ENCODE measurements around the gene MYO9B. TPM values are rescaled to one million over a fixed set of nuclear protein-coding genes. Genes with fewer than 3 reads are reported as not detected.
"Not testable (repeated sequence)": the region's sequence is repeated elsewhere in the genome, so short reads cannot be mapped to it uniquely, and the experiment has no call there.

MYO9B gene
- total RNA-seq, 1 donor from 2014 or later = 83.8 TPM

DNA sequence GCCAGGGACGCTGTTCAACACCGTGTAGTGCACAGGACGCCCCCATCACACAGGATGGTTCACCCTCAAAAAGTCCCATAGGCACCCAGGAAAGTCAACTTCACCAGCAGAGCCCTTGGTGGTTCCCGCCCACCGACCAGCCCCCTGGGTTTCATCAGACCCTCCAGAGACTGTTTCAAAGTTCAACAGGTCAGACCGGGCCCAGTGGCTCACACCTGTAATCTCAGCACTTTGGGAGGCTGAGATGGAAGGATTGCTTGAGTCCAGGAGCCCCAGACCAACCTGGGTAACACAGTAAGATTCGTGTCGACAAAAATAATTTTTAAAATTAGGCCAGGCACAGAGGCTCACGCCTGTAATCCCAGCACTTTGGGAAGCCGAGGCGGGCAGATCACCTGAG lies 61.0 kb downstream of the MYO9B start:
- DNase-seq (ENCODE audit: extremely low spot score, unreplicated experiment) = no peak
- H3K36me3 Mint-ChIP-seq = peaks cover 4% of the 10 kb centered on the region
- H3K4me1 Mint-ChIP-seq (ENCODE audit: unreplicated experiment) = peaks cover 18% of the 10 kb centered on the region
- H3K9me3 Mint-ChIP-seq = no peaks in the 10 kb centered on the region
- TF ChIP-seq, protein P1, sequence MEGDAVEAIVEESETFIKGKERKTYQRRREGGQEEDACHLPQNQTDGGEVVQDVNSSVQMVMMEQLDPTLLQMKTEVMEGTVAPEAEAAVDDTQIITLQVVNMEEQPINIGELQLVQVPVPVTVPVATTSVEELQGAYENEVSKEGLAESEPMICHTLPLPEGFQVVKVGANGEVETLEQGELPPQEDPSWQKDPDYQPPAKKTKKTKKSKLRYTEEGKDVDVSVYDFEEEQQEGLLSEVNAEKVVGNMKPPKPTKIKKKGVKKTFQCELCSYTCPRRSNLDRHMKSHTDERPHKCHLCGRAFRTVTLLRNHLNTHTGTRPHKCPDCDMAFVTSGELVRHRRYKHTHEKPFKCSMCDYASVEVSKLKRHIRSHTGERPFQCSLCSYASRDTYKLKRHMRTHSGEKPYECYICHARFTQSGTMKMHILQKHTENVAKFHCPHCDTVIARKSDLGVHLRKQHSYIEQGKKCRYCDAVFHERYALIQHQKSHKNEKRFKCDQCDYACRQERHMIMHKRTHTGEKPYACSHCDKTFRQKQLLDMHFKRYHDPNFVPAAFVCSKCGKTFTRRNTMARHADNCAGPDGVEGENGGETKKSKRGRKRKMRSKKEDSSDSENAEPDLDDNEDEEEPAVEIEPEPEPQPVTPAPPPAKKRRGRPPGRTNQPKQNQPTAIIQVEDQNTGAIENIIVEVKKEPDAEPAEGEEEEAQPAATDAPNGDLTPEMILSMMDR (conservative IDR thresholded peaks at IDR 0.05) = no peak
- H3K27me3 Mint-ChIP-seq = no peaks in the 10 kb centered on the region
- peak overlapping the region; percentile 95 for H3K27ac Mint-ChIP-seq
- H3K4me3 Mint-ChIP-seq = no peak overlapping the region

DNA sequence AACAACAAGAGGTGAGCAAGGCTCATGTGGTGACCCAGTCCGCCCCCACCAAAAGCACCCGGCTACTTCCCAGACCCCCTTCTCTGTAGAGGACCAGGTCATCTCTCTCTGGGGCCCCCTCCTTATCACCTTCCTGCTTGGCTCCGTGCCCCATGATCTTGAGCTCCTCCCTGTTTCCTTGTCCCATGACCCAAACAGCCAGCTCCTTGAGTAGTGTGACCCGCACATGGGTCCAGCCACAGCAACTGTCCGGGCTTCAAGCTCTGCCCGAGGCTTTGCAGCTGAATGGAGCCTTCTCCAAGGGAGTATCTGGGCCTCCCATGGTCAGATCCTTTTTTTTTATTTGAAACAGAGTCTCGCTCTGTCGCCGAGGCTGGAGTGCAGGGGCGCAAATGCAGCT lies 61.8 kb downstream of the MYO9B start:
- Mint-ChIP-seq H3K4me1 (ENCODE audit: unreplicated experiment) (peaks cover 18% of the 10 kb centered on the region), H3K36me3 (peaks cover 4% of the 10 kb centered on the region), H3K9me3 (no peaks in the 10 kb centered on the region), H3K27me3 (no peaks in the 10 kb centered on the region), H3K27ac (no peak overlapping the region), H3K4me3 (no peak overlapping the region)
- DNase-seq (ENCODE audit: extremely low spot score, unreplicated experiment) = no peak
- TF ChIP-seq, protein P1 (conservative IDR thresholded peaks at IDR 0.05) = no peak

DNA sequence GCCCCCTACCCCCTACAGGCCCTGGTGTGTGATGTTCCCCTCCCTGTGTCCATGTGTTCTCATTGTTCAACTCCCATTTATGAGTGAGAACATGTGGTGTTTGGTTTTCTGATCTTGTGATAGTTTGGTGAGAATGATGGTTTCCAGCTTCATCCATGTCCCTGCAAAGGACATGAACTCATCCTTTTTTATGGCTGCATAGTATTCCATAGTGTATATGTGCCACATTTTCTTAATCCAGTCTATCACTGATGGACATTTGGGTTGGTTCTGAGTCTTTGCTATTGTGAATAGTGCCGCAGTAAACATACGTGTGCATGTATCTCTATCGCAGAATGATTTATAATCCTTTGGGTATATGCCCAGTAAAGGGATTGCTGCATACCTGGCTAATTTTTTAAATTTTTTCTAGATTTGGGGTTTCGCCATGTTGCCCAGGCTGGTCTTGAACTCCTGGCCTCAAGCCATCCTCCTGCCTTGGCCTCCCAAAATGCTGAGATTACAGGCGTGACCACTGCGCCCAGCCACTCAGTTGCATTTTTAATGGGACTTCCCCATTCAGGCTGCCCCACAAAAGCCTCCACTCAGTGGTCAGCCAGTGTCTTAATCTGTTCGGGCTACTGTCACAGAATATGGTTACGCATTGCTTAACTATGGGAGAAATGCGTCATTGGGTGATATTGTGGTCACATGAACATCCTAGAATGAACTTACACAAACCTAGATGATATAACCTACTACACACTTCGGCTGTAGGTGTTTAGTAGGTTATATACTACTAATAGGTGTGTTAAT lies 62.7 kb downstream of the MYO9B start:
- H3K4me1 Mint-ChIP-seq (ENCODE audit: unreplicated experiment) = peaks cover 18% of the 10 kb centered on the region
- H3K36me3 Mint-ChIP-seq; H3K27me3 Mint-ChIP-seq; DNase-seq (ENCODE audit: extremely low spot score, unreplicated experiment); H3K9me3 Mint-ChIP-seq; H3K4me3 Mint-ChIP-seq; H3K27ac Mint-ChIP-seq: not testable (repeated sequence)

DNA sequence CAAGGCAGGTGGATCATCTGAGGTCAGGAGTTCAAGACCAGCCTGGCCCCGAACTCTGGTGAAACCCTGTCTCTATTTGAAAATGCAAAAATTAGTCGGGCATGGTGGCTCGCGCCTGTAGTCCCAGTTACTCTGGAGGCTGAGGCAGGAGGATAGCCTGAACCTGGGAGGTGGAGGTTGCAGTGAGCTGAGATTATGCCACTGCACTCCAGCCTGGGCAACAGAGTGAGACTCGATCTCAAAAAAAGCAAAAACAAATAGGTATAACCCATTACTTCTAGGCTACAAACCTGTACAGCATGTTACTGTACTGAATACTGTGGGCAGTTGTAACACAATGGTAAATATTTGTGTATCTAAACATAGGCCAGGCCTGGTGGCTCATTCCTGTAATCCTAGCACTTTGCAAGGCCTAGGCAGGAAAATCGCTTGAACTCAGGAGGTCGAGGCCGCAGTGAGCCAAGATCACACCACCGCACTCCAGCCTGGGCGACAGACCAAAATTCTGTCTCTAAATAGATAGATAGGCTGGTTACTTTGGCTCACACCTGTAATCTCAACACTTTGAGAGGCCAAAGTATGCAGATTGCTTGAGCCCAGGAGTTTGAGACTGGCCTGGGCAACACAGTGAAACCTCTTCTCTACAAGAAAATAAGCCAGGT lies 63.5 kb downstream of the MYO9B start:
- peaks cover 15% of the 10 kb centered on the region for H3K4me1 Mint-ChIP-seq (ENCODE audit: unreplicated experiment)
- DNase-seq (ENCODE audit: extremely low spot score, unreplicated experiment) = no peak
- no peak overlapping the region for H3K4me3 Mint-ChIP-seq
- peaks cover 4% of the 10 kb centered on the region for H3K36me3 Mint-ChIP-seq
- no peaks in the 10 kb centered on the region for H3K9me3 Mint-ChIP-seq
- H3K27me3 Mint-ChIP-seq = no peaks in the 10 kb centered on the region
- no peak overlapping the region for H3K27ac Mint-ChIP-seq
- TF ChIP-seq, protein P1 (conservative IDR thresholded peaks at IDR 0.05) = no peak

DNA sequence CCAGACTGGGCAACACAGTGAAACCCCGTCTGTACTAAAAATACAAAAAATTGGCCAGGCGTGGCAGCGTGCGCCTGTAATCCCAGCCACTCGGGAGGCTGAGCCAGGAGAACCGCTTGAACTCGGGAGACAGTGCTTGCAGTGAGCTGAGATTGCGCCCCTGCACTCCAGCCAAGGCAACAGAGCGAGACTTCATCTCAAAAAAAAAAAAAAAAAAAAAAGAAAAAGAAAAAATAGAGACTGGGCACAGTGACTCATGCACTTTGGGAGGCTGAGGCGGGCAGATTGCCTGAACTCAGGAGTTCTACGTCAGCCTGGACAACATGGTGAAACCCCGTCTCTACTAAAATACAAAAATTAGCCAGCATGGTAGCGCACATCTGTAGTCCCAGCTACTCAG lies 69.2 kb downstream of the MYO9B start:
- H3K27me3 Mint-ChIP-seq; H3K9me3 Mint-ChIP-seq; H3K4me3 Mint-ChIP-seq; DNase-seq (ENCODE audit: extremely low spot score, unreplicated experiment); H3K4me1 Mint-ChIP-seq (ENCODE audit: unreplicated experiment); H3K27ac Mint-ChIP-seq; H3K36me3 Mint-ChIP-seq: not testable (repeated sequence)

DNA sequence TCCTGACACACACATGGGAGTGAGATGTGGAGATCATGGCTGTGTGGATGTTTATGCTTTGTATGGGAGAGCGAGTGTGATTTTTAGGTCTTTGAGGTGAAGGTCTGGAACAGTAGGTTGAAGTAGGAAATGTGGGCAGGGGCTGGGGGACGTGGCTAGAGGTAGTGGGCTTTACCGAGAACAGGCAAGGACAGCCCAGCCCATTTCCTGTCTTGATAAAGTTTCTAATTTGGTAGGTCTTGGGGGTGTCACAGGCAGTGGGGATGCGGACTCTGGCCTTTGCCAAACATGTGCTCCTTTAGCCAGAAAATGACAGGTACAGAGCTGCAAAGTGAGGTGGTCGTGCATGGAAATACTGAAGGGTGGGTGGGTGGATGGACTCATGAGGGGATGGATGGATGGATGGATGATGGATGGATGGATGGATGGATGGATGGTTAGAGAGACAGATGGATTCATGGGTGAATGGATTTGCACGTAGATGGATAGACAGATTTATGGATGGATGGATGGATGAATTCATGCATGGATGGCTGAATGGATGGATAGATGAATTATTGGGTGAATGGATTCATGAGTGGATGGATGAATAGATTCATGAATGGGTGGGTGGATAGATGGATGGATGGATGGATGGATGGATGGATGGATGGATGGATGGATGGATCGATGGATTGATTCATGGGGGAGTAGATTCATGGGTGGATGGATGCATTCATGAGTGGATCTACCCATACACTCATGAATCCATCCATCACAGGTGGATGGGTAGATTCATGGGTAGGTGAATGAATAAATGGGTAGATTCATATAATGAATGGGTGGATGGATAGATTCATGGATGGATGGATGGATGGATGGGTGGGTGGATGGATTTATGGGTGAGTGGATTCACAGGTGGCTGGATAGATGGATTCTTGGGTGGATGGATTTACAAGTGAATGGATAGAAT lies 70.2 kb downstream of the MYO9B start:
- no peaks in the 10 kb centered on the region for H3K27me3 Mint-ChIP-seq
- no peaks in the 10 kb centered on the region for H3K4me1 Mint-ChIP-seq (ENCODE audit: unreplicated experiment)
- no peaks in the 10 kb centered on the region for H3K9me3 Mint-ChIP-seq
- peaks cover 5% of the 10 kb centered on the region for H3K36me3 Mint-ChIP-seq
- no peak overlapping the region for H3K4me3 Mint-ChIP-seq
- no peak for DNase-seq (ENCODE audit: extremely low spot score, unreplicated experiment)
- no peak overlapping the region for H3K27ac Mint-ChIP-seq
- TF ChIP-seq, protein P1 (conservative IDR thresholded peaks at IDR 0.05) = no peak

All from type B pancreatic cell (in vitro differentiated cells).